ENCODE measurements around the gene CSRP1.

CSRP1 gene

DNA sequence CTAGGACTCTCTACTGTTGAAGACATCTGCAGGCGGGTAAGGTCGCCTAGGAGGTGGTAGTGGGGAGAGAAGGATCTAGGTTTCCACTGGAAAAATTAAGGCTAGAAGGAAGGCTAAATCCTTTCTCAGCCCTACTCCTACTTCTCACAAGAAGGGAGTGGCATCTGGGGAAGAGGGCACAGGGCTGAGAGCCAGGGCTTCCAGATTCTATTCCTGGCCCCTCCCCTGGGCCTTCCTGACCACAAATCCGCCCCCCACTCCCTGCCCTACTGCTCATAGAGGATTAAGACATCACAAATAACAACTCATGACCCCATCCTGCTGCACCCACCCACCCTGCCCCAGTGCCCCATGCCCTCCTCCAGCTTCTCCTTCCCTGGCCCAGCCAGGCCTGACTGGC is 40.4 kb downstream of the CSRP1 start:
- DNase-seq: no peak
- H3K4me3 ChIP-seq (ENCODE audit: low read depth, low read length): peak overlapping the region; percentile 84

DNA sequence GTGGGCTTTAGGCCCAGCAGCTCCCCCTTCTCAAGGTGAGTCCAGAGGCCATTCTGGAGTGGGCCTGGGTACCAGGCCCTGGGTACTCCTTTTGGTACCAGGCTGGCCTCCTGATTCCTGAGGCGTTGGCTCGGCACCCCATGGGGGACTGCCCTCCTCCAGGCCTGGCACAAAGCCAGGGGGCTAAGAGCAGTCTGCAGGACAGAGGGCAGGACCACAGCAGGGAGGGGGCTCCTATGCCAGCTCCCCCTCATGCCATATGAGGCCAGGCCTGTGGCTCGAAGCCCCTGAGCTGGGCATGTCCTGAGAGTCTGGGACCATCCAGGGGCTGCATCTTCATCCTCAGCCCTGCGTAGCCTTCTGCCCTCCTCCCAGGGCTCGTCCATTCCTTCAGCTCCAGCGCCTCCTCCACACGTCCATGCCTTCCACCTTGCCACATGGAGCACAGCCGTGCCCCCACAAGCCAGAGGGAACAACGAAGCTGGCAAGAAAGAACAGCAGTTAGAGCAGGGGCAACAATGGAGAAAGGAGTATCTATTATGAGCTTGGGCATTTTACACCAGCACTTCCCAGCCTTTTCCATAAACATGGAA is 41.1 kb downstream of the CSRP1 start:
- Histone ChIP-seq H3K4me3 (ENCODE audit: low read depth, low read length) (peak overlapping the region; percentile 84), H3K27ac (no peak overlapping the region), H3K36me3 (replicated peaks) (peaks cover 26% of the 10 kb centered on the region), H3K27me3 (replicated peaks) (no peaks in the 10 kb centered on the region)
- DNase-seq: no peak
- in situ Hi-C loops (cut with HindIII; ENCODE audit: low pct_ligation_motif_present, low sequenced_read_pairs): no loop called here
- TF ChIP-seq, protein P1, sequence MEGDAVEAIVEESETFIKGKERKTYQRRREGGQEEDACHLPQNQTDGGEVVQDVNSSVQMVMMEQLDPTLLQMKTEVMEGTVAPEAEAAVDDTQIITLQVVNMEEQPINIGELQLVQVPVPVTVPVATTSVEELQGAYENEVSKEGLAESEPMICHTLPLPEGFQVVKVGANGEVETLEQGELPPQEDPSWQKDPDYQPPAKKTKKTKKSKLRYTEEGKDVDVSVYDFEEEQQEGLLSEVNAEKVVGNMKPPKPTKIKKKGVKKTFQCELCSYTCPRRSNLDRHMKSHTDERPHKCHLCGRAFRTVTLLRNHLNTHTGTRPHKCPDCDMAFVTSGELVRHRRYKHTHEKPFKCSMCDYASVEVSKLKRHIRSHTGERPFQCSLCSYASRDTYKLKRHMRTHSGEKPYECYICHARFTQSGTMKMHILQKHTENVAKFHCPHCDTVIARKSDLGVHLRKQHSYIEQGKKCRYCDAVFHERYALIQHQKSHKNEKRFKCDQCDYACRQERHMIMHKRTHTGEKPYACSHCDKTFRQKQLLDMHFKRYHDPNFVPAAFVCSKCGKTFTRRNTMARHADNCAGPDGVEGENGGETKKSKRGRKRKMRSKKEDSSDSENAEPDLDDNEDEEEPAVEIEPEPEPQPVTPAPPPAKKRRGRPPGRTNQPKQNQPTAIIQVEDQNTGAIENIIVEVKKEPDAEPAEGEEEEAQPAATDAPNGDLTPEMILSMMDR (IDR thresholded peaks at IDR 0.05; ENCODE audit: low read depth, low read length, missing control alignments): no peak

More for the DNA sequence above, 40.4 kb downstream of the CSRP1 start:
- in situ Hi-C loops (cut with HindIII; ENCODE audit: low pct_ligation_motif_present, low sequenced_read_pairs): no loop called here
- TF ChIP-seq, protein P1 (IDR thresholded peaks at IDR 0.05; ENCODE audit: low read depth, low read length, missing control alignments): no peak
- Histone ChIP-seq H3K27me3 (replicated peaks) (no peaks in the 10 kb centered on the region), H3K27ac (no peak overlapping the region), H3K36me3 (replicated peaks) (peaks cover 26% of the 10 kb centered on the region)

DNA sequence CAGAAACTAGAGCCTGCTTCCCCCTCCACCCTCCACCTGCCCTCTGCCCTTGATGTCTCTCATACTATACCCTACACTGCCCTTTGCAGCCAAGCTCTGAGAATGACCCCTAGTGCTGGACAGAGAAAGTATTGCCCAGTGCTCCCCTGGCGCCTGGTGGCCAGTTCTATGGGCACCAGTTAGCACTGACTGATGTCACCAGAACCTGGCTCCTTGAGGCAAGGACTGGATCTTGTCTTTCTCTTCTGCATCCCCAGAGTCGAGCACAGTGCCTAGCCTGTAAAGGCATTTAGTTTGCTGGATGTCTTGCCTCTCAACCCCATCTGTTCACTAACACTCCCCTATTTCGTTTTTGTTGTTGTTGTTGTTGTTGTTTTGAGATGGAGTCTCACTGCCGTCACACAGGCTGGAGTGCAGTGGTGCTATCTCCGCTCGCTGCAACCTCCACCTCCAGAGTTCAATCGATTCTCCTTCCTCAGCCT is 43.8 kb downstream of the CSRP1 start:
- Histone ChIP-seq H3K4me3 (ENCODE audit: low read depth, low read length) (no peak overlapping the region), H3K36me3 (replicated peaks) (peaks cover 26% of the 10 kb centered on the region), H3K27ac (peak overlapping the region; percentile 99), H3K27me3 (replicated peaks) (no peaks in the 10 kb centered on the region)
- DNase-seq: no peak
- TF ChIP-seq, protein P1 (IDR thresholded peaks at IDR 0.05; ENCODE audit: low read depth, low read length, missing control alignments): peak; percentile 72
- in situ Hi-C loops (cut with HindIII; ENCODE audit: low pct_ligation_motif_present, low sequenced_read_pairs): no loop called here

DNA sequence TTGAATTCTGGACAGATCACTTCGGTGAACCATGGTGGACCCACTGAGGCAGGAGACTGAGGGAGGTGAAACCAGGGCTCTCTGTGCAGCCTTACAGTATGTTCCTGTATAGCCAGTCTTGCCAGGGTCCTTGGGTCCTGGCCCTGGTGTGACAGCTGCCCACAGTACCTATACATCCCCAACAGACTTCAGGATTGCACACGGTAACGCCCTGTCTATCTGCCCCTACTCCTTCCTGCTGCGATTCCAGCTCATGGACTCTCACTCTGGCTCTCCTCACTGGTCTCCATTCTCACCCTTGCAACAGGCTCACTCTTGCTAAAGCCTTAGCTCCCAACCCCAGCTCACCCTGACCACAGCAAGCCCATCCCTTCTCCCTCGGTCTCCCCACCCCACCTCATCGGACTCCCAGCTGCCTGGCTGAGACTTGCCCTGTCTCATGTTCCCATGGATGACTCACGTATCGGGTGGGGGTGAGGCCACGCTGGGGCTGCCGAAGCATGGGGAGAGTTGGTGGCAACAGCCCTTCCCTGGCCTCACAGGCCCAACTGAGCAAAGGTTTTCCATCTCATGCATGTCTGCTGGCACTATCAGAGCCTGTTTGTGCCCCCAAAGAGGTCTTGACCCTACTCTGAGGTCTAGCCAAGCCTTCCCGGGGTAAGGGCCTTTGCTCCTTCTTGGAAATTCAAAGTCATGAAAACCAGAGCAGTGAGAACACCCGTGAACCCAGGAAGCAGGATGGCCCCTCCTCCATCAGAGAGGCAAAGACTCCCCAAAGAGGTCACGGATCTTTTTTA is 45.1 kb downstream of the CSRP1 start:
- Histone ChIP-seq H3K36me3 (replicated peaks) (peaks cover 26% of the 10 kb centered on the region), H3K27me3 (replicated peaks) (no peaks in the 10 kb centered on the region), H3K4me3 (ENCODE audit: low read depth, low read length) (no peak overlapping the region), H3K27ac (peak overlapping the region; percentile 99)
- peak; percentile 98 for DNase-seq
- in situ Hi-C loops (cut with HindIII; ENCODE audit: low pct_ligation_motif_present, low sequenced_read_pairs): no loop called here
- TF ChIP-seq, protein P1 (IDR thresholded peaks at IDR 0.05; ENCODE audit: low read depth, low read length, missing control alignments): no peak

DNA sequence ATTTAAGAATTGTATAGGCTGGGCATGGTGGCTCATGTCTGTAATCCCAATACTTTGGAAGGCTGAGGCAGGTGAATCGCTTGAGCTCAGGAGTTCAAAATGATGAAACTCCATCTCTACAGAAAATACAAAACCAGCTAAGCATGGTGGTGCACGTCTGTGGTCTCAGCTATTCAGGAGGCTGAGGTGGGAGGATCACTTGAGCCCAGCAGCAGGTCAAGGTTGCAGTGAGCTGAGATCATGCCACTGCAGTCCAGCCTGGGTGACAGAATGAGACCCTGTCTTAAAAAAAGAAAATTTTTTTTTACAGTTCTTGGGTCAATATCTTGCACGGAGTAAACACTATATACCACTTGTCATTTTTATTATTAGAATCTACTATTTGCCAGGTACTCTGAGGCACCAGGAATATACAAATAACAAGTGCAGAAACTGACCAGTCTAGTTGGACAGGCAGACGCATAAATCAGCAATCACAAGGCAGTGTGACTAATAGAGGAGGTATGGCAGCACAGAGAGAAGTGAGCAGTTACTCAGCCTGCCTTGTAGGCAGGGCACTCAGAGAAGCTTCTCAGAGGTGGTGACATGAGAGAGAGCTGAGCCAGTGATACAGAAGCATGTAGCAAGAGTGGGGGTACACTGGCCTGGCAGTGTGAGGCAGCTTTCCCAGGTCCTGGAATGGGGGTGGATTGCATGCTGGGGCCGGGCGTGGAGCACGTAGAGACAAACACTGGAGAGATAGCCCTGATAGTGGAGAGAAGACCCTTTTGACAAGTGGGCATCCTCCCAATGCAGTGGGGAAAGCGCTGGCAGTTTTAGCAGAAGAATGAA is 45.9 kb downstream of the CSRP1 start:
- peak; percentile 98 for DNase-seq
- Histone ChIP-seq H3K4me3 (ENCODE audit: low read depth, low read length) (no peak overlapping the region), H3K36me3 (replicated peaks) (peaks cover 23% of the 10 kb centered on the region), H3K27ac (peak overlapping the region; percentile 99), H3K27me3 (replicated peaks) (no peaks in the 10 kb centered on the region)
- TF ChIP-seq, protein P1 (IDR thresholded peaks at IDR 0.05; ENCODE audit: low read depth, low read length, missing control alignments): no peak
- in situ Hi-C loops (cut with HindIII; ENCODE audit: low pct_ligation_motif_present, low sequenced_read_pairs): no loop called here
